ENCODE measurements around the gene COLGALT1.
"Not testable (repeated sequence)": the region's sequence is repeated elsewhere in the genome, so short reads cannot be mapped to it uniquely, and the experiment has no call there.

The COLGALT1 gene

GRCh38 chr19:17562561-17562960 lies 7.1 kb downstream of the COLGALT1 start:
- no peak for DNase-seq

- no peak for DNase-seq
Measured at GRCh38 chr19:17564781-17565180, 9.3 kb downstream of the COLGALT1 start.

- DNase-seq, result no peak
Measured at GRCh38 chr19:17565611-17566010, 10.2 kb downstream of the COLGALT1 start.

GRCh38 chr19:17567940-17568339 lies 12.5 kb downstream of the COLGALT1 start:
- no peak for DNase-seq

GRCh38 chr19:17570291-17570690 lies 14.8 kb downstream of the COLGALT1 start:
- DNase-seq, result not testable (repeated sequence)

GRCh38 chr19:17570791-17571190 lies 15.3 kb downstream of the COLGALT1 start:
- DNase-seq, result no peak

- DNase-seq, result no peak
Measured at GRCh38 chr19:17572638-17573037, 17.2 kb downstream of the COLGALT1 start.

- no peak for DNase-seq
Measured at GRCh38 chr19:17575871-17576757, 20.7 kb downstream of the COLGALT1 start.

- DNase-seq, result no peak
Measured at GRCh38 chr19:17576758-17577456, 21.5 kb downstream of the COLGALT1 start.

- DNase-seq, result no peak
Measured at GRCh38 chr19:17577457-17578097, 22.1 kb downstream of the COLGALT1 start.

GRCh38 chr19:17579661-17580244 lies 24.3 kb downstream of the COLGALT1 start:
- DNase-seq, result peak; percentile 48

- DNase-seq, result no peak
Measured at GRCh38 chr19:17580470-17581144, 25.2 kb downstream of the COLGALT1 start.

GRCh38 chr19:17581211-17581874 lies 25.9 kb downstream of the COLGALT1 start:
- no peak for DNase-seq

GRCh38 chr19:17582613-17583012 lies 27.2 kb downstream of the COLGALT1 start:
- DNase-seq, result no peak

GRCh38 chr19:17584132-17584531 lies 28.7 kb downstream of the COLGALT1 start:
- no peak for DNase-seq

GRCh38 chr19:17585395-17585794 lies 29.9 kb downstream of the COLGALT1 start:
- DNase-seq, result not testable (repeated sequence)

GRCh38 chr19:17590866-17591265 lies 35.4 kb downstream of the COLGALT1 start:
- no peak for DNase-seq

- not testable (repeated sequence) for DNase-seq
Measured at GRCh38 chr19:17594296-17594695, 38.8 kb downstream of the COLGALT1 start.

- DNase-seq, result not testable (repeated sequence)
Measured at GRCh38 chr19:17598063-17598462, 42.6 kb downstream of the COLGALT1 start.

- no peak for DNase-seq
Measured at GRCh38 chr19:17598953-17599352, 43.5 kb downstream of the COLGALT1 start.

- no peak for DNase-seq
Measured at GRCh38 chr19:17599780-17600179, 44.3 kb downstream of the COLGALT1 start.

- no peak for DNase-seq
Measured at GRCh38 chr19:17601683-17602082, 46.2 kb downstream of the COLGALT1 start.

Data from CD4-positive, alpha-beta T cell treated with Interleukin-15 for 1 hour (primary cell).